ENCODE results near the gene NXPE4.
"Not testable (repeated sequence)": the region's sequence is repeated elsewhere in the genome, so short reads cannot be mapped to it uniquely, and the experiment has no call there.

The NXPE4 gene

DNA sequence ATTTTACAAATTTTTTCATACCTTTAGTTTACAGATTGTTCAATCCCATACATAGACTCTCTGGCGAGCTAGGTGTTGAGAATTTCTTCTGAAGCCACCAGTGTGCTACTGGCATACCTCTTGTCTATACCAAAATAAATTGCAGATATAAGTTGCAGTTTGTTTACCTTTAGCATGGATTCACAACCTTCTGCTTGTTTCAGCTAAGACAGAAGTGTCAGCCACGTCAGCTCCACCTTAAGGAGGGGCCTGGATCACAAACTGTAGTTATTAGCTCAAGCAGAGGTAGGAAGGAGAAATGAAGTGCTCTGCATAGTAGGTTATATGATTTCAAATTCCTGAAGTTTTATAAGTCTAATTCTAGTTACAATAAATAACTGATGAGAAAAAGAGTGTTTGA, at the start of gene NXPE4:
NXPE4 (minus strand) TSS at position 216 of the 400 bp plus-strand sequence. CDS start 1,027 bp downstream, outside the sequence.
- no peak for TF ChIP-seq EZH2 (optimal IDR thresholded peaks at IDR 0.05; ENCODE audit: low read depth, low read length)
- TF ChIP-seq, protein P1, sequence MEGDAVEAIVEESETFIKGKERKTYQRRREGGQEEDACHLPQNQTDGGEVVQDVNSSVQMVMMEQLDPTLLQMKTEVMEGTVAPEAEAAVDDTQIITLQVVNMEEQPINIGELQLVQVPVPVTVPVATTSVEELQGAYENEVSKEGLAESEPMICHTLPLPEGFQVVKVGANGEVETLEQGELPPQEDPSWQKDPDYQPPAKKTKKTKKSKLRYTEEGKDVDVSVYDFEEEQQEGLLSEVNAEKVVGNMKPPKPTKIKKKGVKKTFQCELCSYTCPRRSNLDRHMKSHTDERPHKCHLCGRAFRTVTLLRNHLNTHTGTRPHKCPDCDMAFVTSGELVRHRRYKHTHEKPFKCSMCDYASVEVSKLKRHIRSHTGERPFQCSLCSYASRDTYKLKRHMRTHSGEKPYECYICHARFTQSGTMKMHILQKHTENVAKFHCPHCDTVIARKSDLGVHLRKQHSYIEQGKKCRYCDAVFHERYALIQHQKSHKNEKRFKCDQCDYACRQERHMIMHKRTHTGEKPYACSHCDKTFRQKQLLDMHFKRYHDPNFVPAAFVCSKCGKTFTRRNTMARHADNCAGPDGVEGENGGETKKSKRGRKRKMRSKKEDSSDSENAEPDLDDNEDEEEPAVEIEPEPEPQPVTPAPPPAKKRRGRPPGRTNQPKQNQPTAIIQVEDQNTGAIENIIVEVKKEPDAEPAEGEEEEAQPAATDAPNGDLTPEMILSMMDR (IDR thresholded peaks at IDR 0.05; ENCODE audit: low read length) = no peak
- TF ChIP-seq EZH2phosphoT487 (IDR thresholded peaks at IDR 0.05; ENCODE audit: low read length) = no peak
- H3K9me3 ChIP-seq (replicated peaks; ENCODE audit: insufficient read depth, low read length) = no peaks in the 10 kb centered on the region
- no peak within 1 kb of the TSS for H2AFZ ChIP-seq (ENCODE audit: low read length)
- no peaks in the 10 kb centered on the region for H3K27me3 ChIP-seq (replicated peaks; ENCODE audit: insufficient read depth, low read length)
- H3K36me3 ChIP-seq (replicated peaks; ENCODE audit: insufficient read depth, low read length) = no peaks in the 10 kb centered on the region
- H3K4me1 ChIP-seq (ENCODE audit: low read length) = no peaks in the 10 kb centered on the region
- H4K20me1 ChIP-seq (ENCODE audit: insufficient read depth, low read length) = no peaks in the 10 kb centered on the region
- DNase-seq = no peak
- no peak within 1 kb of the TSS for H3K4me3 ChIP-seq (ENCODE audit: low read length)
- no peaks in the 10 kb centered on the region for H3F3A ChIP-seq (ENCODE audit: insufficient read depth, low read length)
- no peaks in the 10 kb centered on the region for H3K79me2 ChIP-seq (ENCODE audit: low read length)
- no peaks in the 10 kb centered on the region for H3K9me2 ChIP-seq (replicated peaks; ENCODE audit: insufficient read depth, low read length)
- no peak within 1 kb of the TSS for H3K4me2 ChIP-seq (ENCODE audit: low read depth, low read length)
- no peak within 1 kb of the TSS for H3K9ac ChIP-seq (ENCODE audit: low read length)
- H3K27ac ChIP-seq (ENCODE audit: low read length) = no peak within 1 kb of the TSS

DNA sequence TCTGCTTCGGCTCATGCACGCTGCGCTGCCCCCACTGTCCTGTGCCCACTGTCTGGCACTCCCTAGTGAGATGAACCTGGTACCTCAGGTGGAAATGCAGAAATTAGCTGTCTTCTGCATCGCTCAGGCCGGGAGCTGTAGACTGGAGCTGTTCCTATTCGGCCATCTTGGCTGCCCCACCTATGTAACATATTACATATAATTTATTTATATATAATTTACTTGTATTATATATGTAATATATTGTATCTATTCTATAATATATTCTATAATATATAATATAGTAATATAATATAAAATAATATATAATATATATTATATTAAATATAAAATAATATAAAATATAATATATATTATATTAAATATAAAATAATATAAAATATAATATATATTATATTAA, 43.9 kb upstream of the NXPE4 start:
- not testable (repeated sequence) for H3K9ac ChIP-seq (ENCODE audit: low read length); H3K9me2 ChIP-seq (replicated peaks; ENCODE audit: insufficient read depth, low read length); H3K27me3 ChIP-seq (replicated peaks; ENCODE audit: insufficient read depth, low read length); H3K79me2 ChIP-seq (ENCODE audit: low read length); H3K27ac ChIP-seq (ENCODE audit: low read length); H2AFZ ChIP-seq (ENCODE audit: low read length); H3K4me1 ChIP-seq (ENCODE audit: low read length); H3K9me3 ChIP-seq (replicated peaks; ENCODE audit: insufficient read depth, low read length); H4K20me1 ChIP-seq (ENCODE audit: insufficient read depth, low read length); H3F3A ChIP-seq (ENCODE audit: insufficient read depth, low read length); H3K4me3 ChIP-seq (ENCODE audit: low read length); H3K36me3 ChIP-seq (replicated peaks; ENCODE audit: insufficient read depth, low read length); H3K4me2 ChIP-seq (ENCODE audit: low read depth, low read length); DNase-seq

DNA sequence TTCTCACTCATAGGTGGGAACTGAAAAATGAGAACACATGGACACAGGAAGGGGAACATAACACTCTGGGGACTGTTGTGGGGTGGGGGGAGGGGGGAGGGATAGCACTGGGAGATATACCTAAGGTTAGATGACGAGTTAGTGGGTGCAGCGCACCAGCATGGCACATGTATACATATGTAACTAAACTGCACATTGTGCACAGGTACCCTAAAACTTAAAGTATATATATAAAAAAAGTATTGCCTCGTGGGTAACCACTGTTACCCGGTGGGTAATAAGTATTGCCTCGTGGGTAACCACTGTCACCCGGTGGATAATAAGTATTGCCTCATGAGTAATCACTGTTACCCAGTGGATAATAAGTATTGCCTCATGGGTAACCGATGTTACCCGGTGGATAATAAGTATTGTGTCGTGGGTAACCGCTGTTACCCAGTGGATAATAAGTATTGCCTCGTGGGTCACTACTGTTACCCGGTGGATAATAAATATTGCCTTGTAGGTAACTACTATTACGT, 35.9 kb upstream of the NXPE4 start:
- not testable (repeated sequence) for H3K9ac ChIP-seq (ENCODE audit: low read length); H4K20me1 ChIP-seq (ENCODE audit: insufficient read depth, low read length); H3F3A ChIP-seq (ENCODE audit: insufficient read depth, low read length); H3K9me2 ChIP-seq (replicated peaks; ENCODE audit: insufficient read depth, low read length); H3K27ac ChIP-seq (ENCODE audit: low read length); H3K27me3 ChIP-seq (replicated peaks; ENCODE audit: insufficient read depth, low read length); H2AFZ ChIP-seq (ENCODE audit: low read length); H3K79me2 ChIP-seq (ENCODE audit: low read length); H3K4me3 ChIP-seq (ENCODE audit: low read length); H3K4me2 ChIP-seq (ENCODE audit: low read depth, low read length); H3K36me3 ChIP-seq (replicated peaks; ENCODE audit: insufficient read depth, low read length); DNase-seq; H3K4me1 ChIP-seq (ENCODE audit: low read length); H3K9me3 ChIP-seq (replicated peaks; ENCODE audit: insufficient read depth, low read length)

DNA sequence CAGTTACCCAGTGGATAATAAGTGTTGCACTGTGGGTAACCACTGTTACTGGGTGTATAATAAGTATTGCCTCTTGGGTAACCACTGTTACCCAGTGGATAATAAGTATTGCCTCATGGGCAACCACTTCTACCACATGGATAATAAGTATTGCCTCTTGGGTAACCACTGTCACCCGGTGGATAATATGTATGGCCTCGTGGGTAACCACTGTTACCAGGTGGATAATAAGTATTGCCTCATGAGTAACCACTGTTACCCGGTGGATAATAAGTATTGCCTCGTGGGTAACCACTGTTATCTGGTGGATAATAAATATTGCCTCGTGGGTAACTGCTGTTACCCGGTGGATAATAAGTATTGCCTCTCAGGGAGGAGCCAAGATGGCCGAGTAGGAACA, 29.7 kb upstream of the NXPE4 start:
- Histone ChIP-seq H3K9me3 (replicated peaks; ENCODE audit: insufficient read depth, low read length) (no peaks in the 10 kb centered on the region), H3K27me3 (replicated peaks; ENCODE audit: insufficient read depth, low read length) (no peaks in the 10 kb centered on the region), H3K79me2 (ENCODE audit: low read length) (no peaks in the 10 kb centered on the region), H3K4me3 (ENCODE audit: low read length) (no peak overlapping the region), H3F3A (ENCODE audit: insufficient read depth, low read length) (no peaks in the 10 kb centered on the region), H3K4me2 (ENCODE audit: low read depth, low read length) (no peak overlapping the region), H3K36me3 (replicated peaks; ENCODE audit: insufficient read depth, low read length) (no peaks in the 10 kb centered on the region), H2AFZ (ENCODE audit: low read length) (no peak overlapping the region), H3K4me1 (ENCODE audit: low read length) (no peaks in the 10 kb centered on the region), H4K20me1 (ENCODE audit: insufficient read depth, low read length) (no peaks in the 10 kb centered on the region), H3K9me2 (replicated peaks; ENCODE audit: insufficient read depth, low read length) (no peaks in the 10 kb centered on the region), H3K27ac (ENCODE audit: low read length) (no peak overlapping the region), H3K9ac (ENCODE audit: low read length) (no peak overlapping the region)
- TF ChIP-seq, protein P1 (IDR thresholded peaks at IDR 0.05; ENCODE audit: low read length) = no peak
- TF ChIP-seq EZH2phosphoT487 (IDR thresholded peaks at IDR 0.05; ENCODE audit: low read length) (no peak), EZH2 (optimal IDR thresholded peaks at IDR 0.05; ENCODE audit: low read depth, low read length) (no peak)
- no peak for DNase-seq
